ENCODE measurements around the gene EPPIN.

EPPIN gene

GRCh38 chr20:45555198-45555597, 8.0 kb upstream of the EPPIN start:
- Histone ChIP-seq H3K4me2 (ENCODE audit: low read length, poor library complexity, severe bottlenecking) (no peak overlapping the region), H3K18ac (ENCODE audit: low read depth in 1 of 2, low read length in 2 of 2) (no peak overlapping the region), H3K4me3 (ENCODE audit: insufficient read depth in 1 of 2, low read depth in 1 of 2, low read length in 2 of 2) (no peak overlapping the region), H3K9ac (ENCODE audit: low read length) (no peak overlapping the region), H3K9me3 (ENCODE audit: control insufficient read depth, low read length) (no peaks in the 10 kb centered on the region), H3K36me3 (ENCODE audit: control insufficient read depth in 1 of 2, insufficient read depth in 2 of 2, low read depth in 1 of 2, low read length in 2 of 2) (no peaks in the 10 kb centered on the region), H4K8ac (ENCODE audit: low read length) (no peak overlapping the region), H3K14ac (ENCODE audit: low read length in 2 of 2) (no peak overlapping the region), H3K27me3 (ENCODE audit: control insufficient read depth in 1 of 2, insufficient read depth in 1 of 2, low read length in 2 of 2) (peaks cover 0 to 28% of the 10 kb centered on the region in 2 experiments), H3K23ac (ENCODE audit: low read length in 2 of 2) (no peak overlapping the region), H3K79me1 (replicated peaks; ENCODE audit: low read length, poor library complexity, severe bottlenecking) (no peaks in the 10 kb centered on the region), H2AK5ac (ENCODE audit: low read length, severe bottlenecking) (no peak overlapping the region), H2BK15ac (ENCODE audit: low read depth, poor library complexity, severe bottlenecking) (no peak overlapping the region), H2AFZ (ENCODE audit: low read depth, low read length) (no peak overlapping the region), H3K27ac (ENCODE audit: low read length, poor library complexity, severe bottlenecking) (no peak overlapping the region), H3K4ac (ENCODE audit: low read depth in 1 of 2, low read length in 2 of 2) (no peak overlapping the region), H2BK120ac (ENCODE audit: low read depth, low read length) (no peak overlapping the region), H2BK12ac (ENCODE audit: low read length in 2 of 2) (no peak overlapping the region), H4K91ac (ENCODE audit: low read length) (no peak overlapping the region), H3K4me1 (ENCODE audit: control insufficient read depth, insufficient read depth, low read depth, low read length) (no peaks in the 10 kb centered on the region), H2BK5ac (ENCODE audit: low read depth, low read length, poor library complexity, severe bottlenecking) (no peak overlapping the region)
- DNase-seq: no peak
- WGBS: 67% methylated on average over 1 of the region's 1 CpG

GRCh38 chr20:45552456-45552855, 5.3 kb upstream of the EPPIN start:
- H2BK5ac ChIP-seq (ENCODE audit: low read depth, low read length, poor library complexity, severe bottlenecking): no peak overlapping the region
- 64% methylated on average over 2 of the region's 2 CpGs for WGBS
- no peak for DNase-seq
- H3K9ac ChIP-seq (ENCODE audit: low read length): no peak overlapping the region
- no peak overlapping the region for H3K4me2 ChIP-seq (ENCODE audit: low read length, poor library complexity, severe bottlenecking)
- H3K27me3 ChIP-seq (ENCODE audit: control insufficient read depth in 1 of 2, insufficient read depth in 1 of 2, low read length in 2 of 2): peaks cover 3 to 11% of the 10 kb centered on the region in 2 experiments
- no peak overlapping the region for H3K18ac ChIP-seq (ENCODE audit: low read depth in 1 of 2, low read length in 2 of 2)
- H2BK15ac ChIP-seq (ENCODE audit: low read depth, poor library complexity, severe bottlenecking): no peak overlapping the region
- no peak overlapping the region for H3K14ac ChIP-seq (ENCODE audit: low read length in 2 of 2)
- H4K8ac ChIP-seq (ENCODE audit: low read length): no peak overlapping the region
- no peaks in the 10 kb centered on the region for H3K4me1 ChIP-seq (ENCODE audit: control insufficient read depth, insufficient read depth, low read depth, low read length)
- no peak overlapping the region for H4K91ac ChIP-seq (ENCODE audit: low read length)
- H3K36me3 ChIP-seq (ENCODE audit: control insufficient read depth in 1 of 2, insufficient read depth in 2 of 2, low read depth in 1 of 2, low read length in 2 of 2): no peaks in the 10 kb centered on the region
- H3K4me3 ChIP-seq (ENCODE audit: insufficient read depth in 1 of 2, low read depth in 1 of 2, low read length in 2 of 2): no peak overlapping the region
- no peak overlapping the region for H2AFZ ChIP-seq (ENCODE audit: low read depth, low read length)
- H3K4ac ChIP-seq (ENCODE audit: low read depth in 1 of 2, low read length in 2 of 2): no peak overlapping the region
- H2BK12ac ChIP-seq (ENCODE audit: low read length in 2 of 2): no peak overlapping the region
- H3K79me1 ChIP-seq (replicated peaks; ENCODE audit: low read length, poor library complexity, severe bottlenecking): no peaks in the 10 kb centered on the region
- H3K23ac ChIP-seq (ENCODE audit: low read length in 2 of 2): no peak overlapping the region
- H3K9me3 ChIP-seq (ENCODE audit: control insufficient read depth, low read length): no peaks in the 10 kb centered on the region
- no peak overlapping the region for H2AK5ac ChIP-seq (ENCODE audit: low read length, severe bottlenecking)
- no peak overlapping the region for H3K27ac ChIP-seq (ENCODE audit: low read length, poor library complexity, severe bottlenecking)
- H2BK120ac ChIP-seq (ENCODE audit: low read depth, low read length): no peak overlapping the region

- no peak overlapping the region for H4K91ac ChIP-seq (ENCODE audit: low read length)
- no peak overlapping the region for H2BK120ac ChIP-seq (ENCODE audit: low read depth, low read length)
- H2BK5ac ChIP-seq (ENCODE audit: low read depth, low read length, poor library complexity, severe bottlenecking): no peak overlapping the region
- no peak for DNase-seq
- H3K14ac ChIP-seq (ENCODE audit: low read length in 2 of 2): no peak overlapping the region
- H3K4ac ChIP-seq (ENCODE audit: low read depth in 1 of 2, low read length in 2 of 2): no peak overlapping the region
- H3K18ac ChIP-seq (ENCODE audit: low read depth in 1 of 2, low read length in 2 of 2): no peak overlapping the region
- H3K27ac ChIP-seq (ENCODE audit: low read length, poor library complexity, severe bottlenecking): no peak overlapping the region
- no peaks in the 10 kb centered on the region for H3K4me1 ChIP-seq (ENCODE audit: control insufficient read depth, insufficient read depth, low read depth, low read length)
- no peak overlapping the region for H2BK15ac ChIP-seq (ENCODE audit: low read depth, poor library complexity, severe bottlenecking)
- no peak overlapping the region for H3K23ac ChIP-seq (ENCODE audit: low read length in 2 of 2)
- no peak overlapping the region for H2BK12ac ChIP-seq (ENCODE audit: low read length in 2 of 2)
- peaks cover 10 to 13% of the 10 kb centered on the region in 2 experiments for H3K27me3 ChIP-seq (ENCODE audit: control insufficient read depth in 1 of 2, insufficient read depth in 1 of 2, low read length in 2 of 2)
- no peak overlapping the region for H2AFZ ChIP-seq (ENCODE audit: low read depth, low read length)
- H3K79me1 ChIP-seq (replicated peaks; ENCODE audit: low read length, poor library complexity, severe bottlenecking): no peaks in the 10 kb centered on the region
- no peak overlapping the region for H2AK5ac ChIP-seq (ENCODE audit: low read length, severe bottlenecking)
- no peak overlapping the region for H3K4me2 ChIP-seq (ENCODE audit: low read length, poor library complexity, severe bottlenecking)
- no peaks in the 10 kb centered on the region for H3K36me3 ChIP-seq (ENCODE audit: control insufficient read depth in 1 of 2, insufficient read depth in 2 of 2, low read depth in 1 of 2, low read length in 2 of 2)
- no peak overlapping the region for H4K8ac ChIP-seq (ENCODE audit: low read length)
- H3K9me3 ChIP-seq (ENCODE audit: control insufficient read depth, low read length): no peaks in the 10 kb centered on the region
- no peak overlapping the region for H3K4me3 ChIP-seq (ENCODE audit: insufficient read depth in 1 of 2, low read depth in 1 of 2, low read length in 2 of 2)
- no peak overlapping the region for H3K9ac ChIP-seq (ENCODE audit: low read length)
Observed at GRCh38 chr20:45550765-45551164, 3.6 kb upstream of the EPPIN start.

GRCh38 chr20:45548410-45548809, 1.2 kb upstream of the EPPIN start:
- H3K4me1 ChIP-seq (ENCODE audit: control insufficient read depth, insufficient read depth, low read depth, low read length): no peaks in the 10 kb centered on the region
- no peak overlapping the region for H2BK120ac ChIP-seq (ENCODE audit: low read depth, low read length)
- H3K4me3 ChIP-seq (ENCODE audit: insufficient read depth in 1 of 2, low read depth in 1 of 2, low read length in 2 of 2): no peak overlapping the region
- no peak overlapping the region for H3K27ac ChIP-seq (ENCODE audit: low read length, poor library complexity, severe bottlenecking)
- no peak overlapping the region for H3K18ac ChIP-seq (ENCODE audit: low read depth in 1 of 2, low read length in 2 of 2)
- H3K79me1 ChIP-seq (replicated peaks; ENCODE audit: low read length, poor library complexity, severe bottlenecking): no peaks in the 10 kb centered on the region
- no peak for DNase-seq
- no peak overlapping the region for H3K14ac ChIP-seq (ENCODE audit: low read length in 2 of 2)
- no peak overlapping the region for H2BK15ac ChIP-seq (ENCODE audit: low read depth, poor library complexity, severe bottlenecking)
- no peak overlapping the region for H2AK5ac ChIP-seq (ENCODE audit: low read length, severe bottlenecking)
- no peaks in the 10 kb centered on the region for H3K9me3 ChIP-seq (ENCODE audit: control insufficient read depth, low read length)
- H3K9ac ChIP-seq (ENCODE audit: low read length): no peak overlapping the region
- no peak overlapping the region for H3K23ac ChIP-seq (ENCODE audit: low read length in 2 of 2)
- no peak overlapping the region for H3K4me2 ChIP-seq (ENCODE audit: low read length, poor library complexity, severe bottlenecking)
- no peak overlapping the region for H4K91ac ChIP-seq (ENCODE audit: low read length)
- no peak overlapping the region for H2BK12ac ChIP-seq (ENCODE audit: low read length in 2 of 2)
- peaks cover 16 to 19% of the 10 kb centered on the region in 2 experiments for H3K27me3 ChIP-seq (ENCODE audit: control insufficient read depth in 1 of 2, insufficient read depth in 1 of 2, low read length in 2 of 2)
- WGBS: 91% methylated on average over 7 of the region's 7 CpGs
- no peak overlapping the region for H2AFZ ChIP-seq (ENCODE audit: low read depth, low read length)
- H2BK5ac ChIP-seq (ENCODE audit: low read depth, low read length, poor library complexity, severe bottlenecking): no peak overlapping the region
- no peak overlapping the region for H4K8ac ChIP-seq (ENCODE audit: low read length)
- no peak overlapping the region for H3K4ac ChIP-seq (ENCODE audit: low read depth in 1 of 2, low read length in 2 of 2)
- no peaks in the 10 kb centered on the region for H3K36me3 ChIP-seq (ENCODE audit: control insufficient read depth in 1 of 2, insufficient read depth in 2 of 2, low read depth in 1 of 2, low read length in 2 of 2)
